NT2/D1 (cell line): ENCODE data around the gene JPT2.

Experiments
- SUZ12 ChIP-seq: IDR thresholded peaks from 2 replicates; pipeline ENCODE4 v1.6.1; 2011; ENCODE audit not compliant: insufficient read length, insufficient read depth; ENCODE audit errors: extremely low read depth
- YY1 ChIP-seq: IDR thresholded peaks from 2 replicates; pipeline ENCODE4 v1.6.1; 2011; ENCODE audit not compliant: insufficient read length, insufficient read depth
- ZNF274 ChIP-seq: IDR thresholded peaks from 2 replicates; pipeline ENCODE4 v1.6.1; 2011; ENCODE audit warnings: mild to moderate bottlenecking, low read depth, low read length

- TF ChIP-seq YY1 (no peak), SUZ12 (no peak), ZNF274 (no peak)
Observed at GRCh38 chr16:1727651-1728624, 49.9 kb downstream of the JPT2 start.
